ENCODE results near the gene ZSCAN9.
A peak's percentile ranks its signal among the peaks of the same experiment; 100 is the strongest.

Gene ZSCAN9

DNA sequence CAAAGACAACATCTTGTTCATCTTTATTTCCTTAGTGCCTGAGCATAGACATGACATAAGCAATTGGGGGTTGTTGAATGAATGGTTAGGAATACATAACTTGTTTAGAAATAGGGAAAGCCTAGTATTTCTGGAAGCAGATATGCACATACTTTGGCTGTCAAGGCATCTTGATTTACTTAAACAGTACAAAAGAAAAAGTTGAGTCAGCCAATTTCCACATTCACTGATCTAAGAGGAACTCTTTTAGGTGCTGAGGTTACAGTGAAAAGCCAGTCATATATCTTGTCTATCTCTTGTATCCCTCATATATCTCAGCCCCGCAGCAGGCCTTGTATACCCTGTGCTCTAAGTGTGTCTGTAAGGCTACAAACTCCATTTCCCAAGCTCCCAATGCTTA is 15.4 kb downstream of the ZSCAN9 start:
- no peak for DNase-seq (ENCODE audit: low spot score)
- in situ Hi-C loops (cut with MboI; ENCODE audit: low sequenced_read_pairs, unreplicated experiment): no loop called here
- TF ChIP-seq, protein P1, sequence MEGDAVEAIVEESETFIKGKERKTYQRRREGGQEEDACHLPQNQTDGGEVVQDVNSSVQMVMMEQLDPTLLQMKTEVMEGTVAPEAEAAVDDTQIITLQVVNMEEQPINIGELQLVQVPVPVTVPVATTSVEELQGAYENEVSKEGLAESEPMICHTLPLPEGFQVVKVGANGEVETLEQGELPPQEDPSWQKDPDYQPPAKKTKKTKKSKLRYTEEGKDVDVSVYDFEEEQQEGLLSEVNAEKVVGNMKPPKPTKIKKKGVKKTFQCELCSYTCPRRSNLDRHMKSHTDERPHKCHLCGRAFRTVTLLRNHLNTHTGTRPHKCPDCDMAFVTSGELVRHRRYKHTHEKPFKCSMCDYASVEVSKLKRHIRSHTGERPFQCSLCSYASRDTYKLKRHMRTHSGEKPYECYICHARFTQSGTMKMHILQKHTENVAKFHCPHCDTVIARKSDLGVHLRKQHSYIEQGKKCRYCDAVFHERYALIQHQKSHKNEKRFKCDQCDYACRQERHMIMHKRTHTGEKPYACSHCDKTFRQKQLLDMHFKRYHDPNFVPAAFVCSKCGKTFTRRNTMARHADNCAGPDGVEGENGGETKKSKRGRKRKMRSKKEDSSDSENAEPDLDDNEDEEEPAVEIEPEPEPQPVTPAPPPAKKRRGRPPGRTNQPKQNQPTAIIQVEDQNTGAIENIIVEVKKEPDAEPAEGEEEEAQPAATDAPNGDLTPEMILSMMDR (IDR thresholded peaks at IDR 0.05; ENCODE audit: borderline replicate concordance, control extremely low read depth, extremely low read depth, insufficient read depth, missing control alignments): no peak

DNA sequence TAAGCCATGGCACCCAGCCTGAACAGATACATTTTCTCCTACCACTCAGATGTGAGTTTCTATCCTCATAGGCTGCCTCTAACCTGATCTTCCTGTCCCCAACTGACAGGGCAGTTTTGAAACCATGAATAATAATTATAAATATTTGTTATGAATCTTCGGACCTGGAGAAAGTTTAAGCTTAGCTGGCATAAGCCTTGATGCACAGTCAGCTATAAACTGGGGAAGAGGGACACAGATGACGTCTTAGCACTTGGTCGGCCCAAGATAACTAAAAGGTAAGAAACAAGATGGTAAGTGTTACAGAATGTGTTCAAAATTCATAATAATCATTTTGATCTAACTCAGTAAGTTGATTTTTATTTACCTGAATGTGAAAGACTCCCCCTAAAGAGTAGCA is 18.9 kb downstream of the ZSCAN9 start:
- no peak for DNase-seq (ENCODE audit: low spot score)
- in situ Hi-C loops (cut with MboI; ENCODE audit: low sequenced_read_pairs, unreplicated experiment): no loop called here
- TF ChIP-seq, protein P1 (IDR thresholded peaks at IDR 0.05; ENCODE audit: borderline replicate concordance, control extremely low read depth, extremely low read depth, insufficient read depth, missing control alignments): no peak

DNA sequence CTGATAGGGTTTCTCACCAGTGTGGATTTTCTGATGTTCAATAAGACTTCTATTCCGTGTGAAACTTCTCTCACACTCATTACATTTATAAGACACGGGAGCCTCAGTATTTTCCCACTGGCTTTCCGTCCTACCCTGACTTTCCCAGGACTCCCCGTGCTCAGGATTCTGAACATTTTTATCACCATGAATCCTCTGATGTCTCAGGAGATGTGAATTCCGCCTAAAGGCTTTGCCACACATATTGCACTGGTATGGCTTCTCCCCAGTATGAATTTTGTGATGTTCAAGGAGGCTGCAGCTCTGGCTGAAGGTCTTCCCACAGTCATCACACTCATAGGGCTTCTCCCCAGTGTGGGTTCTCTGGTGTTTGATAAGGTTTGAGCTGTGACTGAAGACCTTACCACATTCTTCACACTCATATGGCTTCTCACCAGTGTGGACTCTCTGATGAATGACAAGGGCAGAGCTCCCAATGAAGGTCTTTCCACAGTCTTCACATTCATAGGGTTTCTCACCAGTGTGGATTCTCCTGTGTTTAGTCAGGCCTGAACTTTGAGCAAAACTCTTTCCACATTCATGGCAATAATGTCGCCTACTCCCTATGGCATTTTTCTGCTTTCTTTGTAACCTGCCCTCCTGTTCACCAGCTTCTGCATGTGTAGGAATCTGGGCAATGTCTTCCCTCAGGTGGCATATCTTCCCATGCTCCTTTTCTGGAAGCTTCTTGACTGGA is 20.3 kb downstream of the ZSCAN9 start:
- TF ChIP-seq, protein P1 (IDR thresholded peaks at IDR 0.05; ENCODE audit: borderline replicate concordance, control extremely low read depth, extremely low read depth, insufficient read depth, missing control alignments): no peak
- in situ Hi-C loops (cut with MboI; ENCODE audit: low sequenced_read_pairs, unreplicated experiment): no loop called here

DNA sequence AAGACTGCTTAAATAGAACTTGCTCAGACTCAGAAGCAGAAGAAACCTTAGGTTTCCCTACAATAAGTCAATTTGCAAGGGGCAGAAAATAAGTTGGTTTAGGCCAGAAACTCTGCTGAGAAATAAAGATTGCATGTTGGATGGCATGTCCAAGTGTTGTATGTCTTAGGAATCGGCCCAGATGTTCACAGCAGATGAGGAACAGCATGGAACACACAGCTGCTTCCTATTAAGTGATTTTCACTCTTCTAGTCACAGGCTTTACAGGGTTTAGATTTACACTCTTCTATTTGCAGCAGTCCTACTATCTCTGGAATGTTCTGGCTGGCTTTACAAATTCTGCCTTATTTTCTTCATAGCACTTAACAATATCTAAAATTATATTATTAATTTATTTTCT is 23.8 kb downstream of the ZSCAN9 start:
- no peak for DNase-seq (ENCODE audit: low spot score)
- TF ChIP-seq, protein P1 (IDR thresholded peaks at IDR 0.05; ENCODE audit: borderline replicate concordance, control extremely low read depth, extremely low read depth, insufficient read depth, missing control alignments): no peak
- in situ Hi-C loops (cut with MboI; ENCODE audit: low sequenced_read_pairs, unreplicated experiment): no loop called here

More for the DNA sequence above, 20.3 kb downstream of the ZSCAN9 start:
- no peak for DNase-seq (ENCODE audit: low spot score)

DNA sequence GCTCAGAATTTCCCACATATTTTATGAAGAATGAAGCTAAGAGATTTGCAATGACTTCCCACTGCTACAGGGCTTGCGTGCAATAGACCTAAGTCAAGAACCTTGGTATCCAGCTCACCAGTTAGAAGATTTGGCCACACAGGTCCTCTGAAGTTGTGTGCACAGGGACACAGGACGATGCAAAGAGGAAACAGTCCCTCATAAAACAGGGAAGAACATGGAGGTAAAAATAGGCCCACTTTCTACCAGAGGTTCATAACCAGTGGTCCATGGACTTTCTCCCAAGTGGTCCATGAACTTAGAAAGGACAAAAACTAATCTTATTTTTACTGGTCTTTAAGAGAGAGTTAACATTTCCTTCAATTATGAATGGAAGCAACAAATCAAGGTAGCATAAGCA is 25.7 kb downstream of the ZSCAN9 start:
- no peak for DNase-seq (ENCODE audit: low spot score)
- TF ChIP-seq, protein P1 (IDR thresholded peaks at IDR 0.05; ENCODE audit: borderline replicate concordance, control extremely low read depth, extremely low read depth, insufficient read depth, missing control alignments): no peak
- in situ Hi-C loops (cut with MboI; ENCODE audit: low sequenced_read_pairs, unreplicated experiment): no loop called here

DNA sequence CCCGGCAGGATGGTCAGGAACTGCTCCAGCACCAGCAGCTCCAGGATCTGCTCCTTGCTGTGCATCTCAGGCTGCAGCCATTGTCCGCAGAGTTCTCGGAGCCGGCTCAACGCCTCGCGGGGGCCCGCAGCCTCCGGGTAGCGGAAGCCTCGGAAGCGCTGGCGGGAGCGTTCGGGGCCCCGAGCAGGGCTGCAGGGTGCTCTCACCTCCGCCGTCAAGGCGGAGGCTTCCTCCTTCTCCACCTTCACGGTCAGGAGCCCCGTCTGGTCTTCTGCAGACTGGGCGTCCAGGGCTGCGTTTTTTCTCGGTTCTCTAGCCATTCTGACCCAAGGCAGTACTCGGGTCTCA is 26.6 kb downstream of the ZSCAN9 start:
- in situ Hi-C loops (cut with MboI; ENCODE audit: low sequenced_read_pairs, unreplicated experiment): no loop called here
- DNase-seq (ENCODE audit: low spot score): peak; percentile 58
- TF ChIP-seq, protein P1 (IDR thresholded peaks at IDR 0.05; ENCODE audit: borderline replicate concordance, control extremely low read depth, extremely low read depth, insufficient read depth, missing control alignments): no peak

Data from GM13976 (cell line).